NCI-H1092 treated with DMSO at 0.1 percent for 48 hours (cell line): ENCODE measurements around the gene ALCAM.
A peak's percentile ranks its signal among the peaks of the same experiment; 100 is the strongest.
"Not testable (repeated sequence)": the region's sequence is repeated elsewhere in the genome, so short reads cannot be mapped to it uniquely, and the experiment has no call there.

Source experiments
- DNase-seq: peaks from one replicate; lab custom pipeline; 2025; lab: John Stamatoyannopoulos, UW

The ALCAM gene

DNA sequence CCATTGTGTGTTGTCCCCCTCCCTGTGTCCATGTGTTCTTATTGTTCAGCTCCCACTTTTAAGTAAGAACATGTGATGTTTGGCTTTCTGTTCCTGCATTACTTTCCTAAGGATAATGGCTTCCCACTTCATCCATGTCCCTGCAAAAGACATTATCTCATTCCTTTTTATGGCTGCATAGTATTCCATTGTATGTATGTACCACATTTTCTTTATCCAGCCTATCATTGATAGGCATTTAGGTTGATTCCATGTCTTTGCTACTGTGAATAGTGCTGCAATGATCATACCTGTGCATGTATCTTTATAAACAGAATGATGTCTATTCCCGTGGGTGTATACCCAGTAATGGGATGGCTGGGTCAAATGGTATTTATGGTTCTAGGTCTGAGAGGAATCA lies 23.1 kb downstream of the ALCAM start:
- not testable (repeated sequence) for DNase-seq

DNA sequence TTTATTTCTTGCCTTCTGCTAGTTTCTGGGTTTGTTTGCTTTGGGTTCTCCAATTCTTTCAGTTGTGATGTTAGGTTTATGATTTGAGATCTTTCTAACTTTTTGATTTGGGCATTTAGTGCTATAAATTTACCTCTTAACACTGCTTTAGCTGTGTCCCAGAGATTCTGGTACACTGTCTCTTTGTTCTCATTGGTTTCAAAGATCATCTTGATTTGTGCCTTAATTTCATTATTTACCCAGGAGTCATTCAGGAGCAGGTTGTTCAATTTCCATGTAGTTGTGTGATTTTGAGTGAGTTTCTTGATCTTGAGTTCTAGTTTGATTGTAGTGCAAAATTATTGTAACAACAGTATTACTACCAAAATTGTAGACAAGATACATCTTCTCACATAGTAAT lies 25.9 kb downstream of the ALCAM start:
- not testable (repeated sequence) for DNase-seq

DNA sequence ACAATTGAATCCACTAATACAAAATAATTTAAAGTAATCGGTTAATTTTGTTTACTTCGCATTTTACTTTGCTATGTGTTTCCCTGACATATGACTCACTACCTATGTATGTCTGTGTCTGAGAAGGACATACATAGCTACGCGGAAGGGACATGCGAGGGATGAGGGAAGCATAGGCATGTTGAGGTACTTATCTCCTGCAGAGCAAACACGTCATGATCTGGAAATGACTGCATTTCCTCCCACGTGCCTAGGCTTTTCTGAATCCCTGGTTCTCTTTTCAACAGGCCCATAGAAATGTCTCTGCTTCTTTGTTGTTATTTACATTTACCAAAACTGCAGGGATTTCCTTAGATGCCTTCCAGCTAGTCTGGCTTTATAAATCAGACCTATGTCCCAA lies 27.5 kb downstream of the ALCAM start:
- no peak for DNase-seq

DNA sequence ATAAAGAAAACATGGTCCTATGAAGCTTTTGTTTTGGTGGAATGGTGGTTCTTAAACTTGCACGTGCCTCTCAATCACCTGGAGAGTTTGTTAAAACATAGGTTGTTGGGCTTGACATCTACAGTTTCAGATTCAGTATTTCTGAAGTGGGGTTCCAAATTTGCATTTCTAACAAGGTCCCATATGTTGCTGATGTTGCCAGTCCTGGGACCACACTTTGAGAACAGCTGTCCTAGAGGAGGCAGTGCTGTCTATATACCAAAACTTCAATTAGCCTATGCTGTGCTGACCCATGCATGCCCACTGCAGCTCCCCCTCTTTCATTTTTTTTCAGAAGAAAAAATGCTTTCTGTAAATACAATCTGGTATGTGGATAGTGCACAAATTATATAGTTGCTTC lies 31.3 kb downstream of the ALCAM start:
- DNase-seq = peak; percentile 59

DNA sequence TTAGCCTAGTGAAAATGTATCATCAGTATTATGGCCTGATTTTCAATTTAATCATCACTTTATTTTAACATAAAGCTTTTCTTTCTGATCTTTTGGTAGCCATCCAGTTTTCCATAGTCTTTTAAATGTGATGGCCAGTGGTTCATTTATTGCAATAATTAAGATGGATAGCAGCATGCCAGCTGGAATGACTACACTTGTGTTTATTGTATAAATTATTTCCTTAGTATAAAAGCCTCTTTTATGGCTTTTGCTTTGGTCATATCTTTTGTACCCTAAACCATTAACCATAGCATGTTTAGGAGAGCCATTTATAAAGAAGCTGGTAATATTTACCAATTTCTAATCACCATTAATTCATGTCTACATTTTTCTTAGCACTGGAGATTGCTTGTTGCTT lies 31.7 kb downstream of the ALCAM start:
- DNase-seq = peak; percentile 61

DNA sequence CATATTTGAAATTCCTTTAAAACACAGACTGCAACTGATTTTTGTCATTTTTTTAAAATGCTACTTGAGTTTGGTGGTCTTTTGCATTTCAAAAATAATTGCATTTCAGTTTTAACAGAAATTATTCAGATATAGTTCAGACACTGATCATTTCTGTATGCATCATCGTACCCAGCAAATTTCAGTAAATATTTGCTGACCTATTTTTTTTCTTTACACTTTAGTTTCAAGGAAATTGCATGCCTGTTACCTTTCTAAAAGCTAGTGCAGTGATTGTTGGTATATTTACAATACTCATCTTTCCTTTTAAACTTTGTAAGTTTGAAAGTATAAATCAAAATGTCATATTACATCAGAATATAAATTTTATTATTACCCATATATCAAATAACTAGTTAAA lies 32.4 kb downstream of the ALCAM start:
- DNase-seq = no peak

DNA sequence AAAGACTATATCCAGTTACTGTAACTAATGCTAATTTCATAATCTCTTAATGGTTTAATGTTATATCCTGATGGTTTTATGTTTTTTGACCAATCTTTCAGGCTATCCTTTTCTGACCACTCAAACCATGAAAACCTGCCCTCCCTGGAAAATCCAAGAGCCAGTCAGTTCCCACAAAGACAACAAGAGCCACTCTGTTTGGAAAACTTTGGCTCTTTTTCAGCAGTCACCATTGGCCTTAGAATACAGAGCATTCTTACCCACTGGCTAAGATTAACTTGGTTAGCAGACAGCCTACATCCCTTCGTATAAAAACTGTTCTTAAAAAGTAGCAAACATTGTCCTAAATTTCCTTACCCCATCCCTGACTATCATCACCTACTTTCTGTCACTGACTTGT lies 32.9 kb downstream of the ALCAM start:
- DNase-seq = no peak

DNA sequence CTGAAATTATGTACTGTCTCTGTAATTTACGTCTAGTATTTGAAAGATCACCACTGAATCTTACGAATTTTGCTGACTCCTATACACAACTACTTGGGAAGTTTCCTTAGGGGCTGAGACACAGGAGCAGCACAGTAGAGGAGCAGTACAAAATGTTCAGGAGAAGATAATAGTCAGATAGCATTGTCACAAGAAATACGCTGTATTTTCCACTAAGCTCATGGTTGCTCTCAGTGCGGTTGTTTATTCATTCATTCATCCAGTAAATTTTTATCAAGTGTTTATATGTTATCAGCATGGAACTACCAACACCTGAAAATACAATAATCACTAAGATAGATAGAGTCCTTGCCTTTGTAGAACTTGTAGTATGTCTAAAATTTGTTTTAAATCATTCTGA lies 34.5 kb downstream of the ALCAM start:
- DNase-seq = no peak

DNA sequence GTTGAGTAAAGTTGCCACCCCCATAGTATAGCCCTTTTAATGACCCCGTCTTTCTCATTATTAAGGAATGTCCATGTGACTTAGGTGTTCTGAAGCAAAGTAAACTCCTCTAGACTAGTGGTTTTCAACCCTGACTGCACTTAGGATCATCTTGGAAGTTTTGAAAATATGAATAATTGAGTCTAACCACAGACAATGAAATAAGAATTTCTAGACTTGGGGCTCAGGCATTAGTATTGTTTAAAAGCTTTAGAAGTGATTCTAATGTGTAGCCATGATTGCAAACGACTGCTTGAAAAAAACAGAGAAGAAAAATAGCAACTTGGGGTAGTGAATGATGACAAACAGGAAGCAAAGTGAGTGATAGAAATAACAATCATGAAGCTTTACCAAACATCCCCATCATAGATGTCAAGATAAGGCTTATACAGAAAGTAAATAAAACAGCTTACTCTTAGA lies 35.0 kb downstream of the ALCAM start:
- DNase-seq = no peak

DNA sequence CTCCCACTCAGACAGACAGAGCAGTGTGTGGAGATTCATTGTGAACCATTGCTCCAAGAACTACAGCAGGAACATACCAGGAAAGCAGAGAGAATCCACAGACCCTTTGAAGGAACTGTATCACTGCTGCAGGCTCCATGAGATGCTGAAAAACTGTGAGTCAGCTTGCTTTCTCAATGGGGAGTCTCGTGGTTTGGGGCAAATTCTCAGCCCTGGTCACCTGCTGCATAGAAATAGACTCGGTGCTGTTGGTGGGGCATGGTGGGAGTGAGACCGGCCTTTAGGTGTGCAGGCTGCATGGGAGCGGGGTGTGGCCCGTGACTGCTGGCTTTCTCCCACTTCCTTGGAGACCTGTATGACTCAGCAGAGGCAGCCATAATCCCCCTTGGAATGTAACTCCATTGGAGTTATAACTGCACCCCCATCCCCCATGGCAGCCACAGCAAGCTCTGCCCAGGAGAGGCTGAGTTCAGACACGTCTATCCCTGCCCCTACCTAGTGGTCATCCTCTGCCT lies 35.6 kb downstream of the ALCAM start:
- no peak for DNase-seq

DNA sequence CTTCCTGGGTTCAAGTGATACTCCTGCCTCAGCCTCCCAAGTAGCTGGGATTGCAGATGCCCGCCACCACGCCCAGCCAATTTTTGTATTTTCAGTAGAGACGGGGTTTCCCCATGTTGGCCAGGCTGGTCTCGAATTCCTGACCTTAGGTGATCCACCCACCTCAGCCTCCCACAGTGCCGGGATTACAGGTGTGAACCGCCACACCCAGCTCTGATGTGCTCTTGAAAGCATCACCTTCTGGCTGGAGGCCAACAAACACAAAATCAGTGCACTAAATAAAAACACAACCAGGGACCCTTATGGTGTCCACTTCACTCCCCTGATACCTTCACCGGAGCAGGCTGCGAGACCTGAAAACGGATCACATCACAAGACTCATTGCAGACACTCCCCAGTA lies 36.3 kb downstream of the ALCAM start:
- not testable (repeated sequence) for DNase-seq

DNA sequence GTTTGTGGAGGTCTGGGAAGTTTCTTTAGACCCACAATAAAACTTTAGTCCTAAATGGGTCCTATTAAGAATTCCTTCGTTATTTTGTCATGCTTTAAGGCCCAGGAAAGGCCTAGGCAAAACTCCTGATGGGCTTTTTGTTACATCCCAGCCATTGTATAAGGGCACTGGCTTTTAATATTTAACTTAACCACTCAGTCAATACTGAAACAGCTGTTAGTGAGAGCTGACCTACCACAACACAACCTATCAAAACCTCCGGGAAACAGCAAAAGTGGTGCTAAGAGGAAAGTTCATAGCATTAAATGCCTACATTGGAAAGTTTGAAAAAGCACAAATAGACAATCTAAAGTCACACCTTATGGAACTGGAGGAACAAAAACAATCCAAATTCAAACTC lies 39.6 kb downstream of the ALCAM start:
- DNase-seq = no peak

DNA sequence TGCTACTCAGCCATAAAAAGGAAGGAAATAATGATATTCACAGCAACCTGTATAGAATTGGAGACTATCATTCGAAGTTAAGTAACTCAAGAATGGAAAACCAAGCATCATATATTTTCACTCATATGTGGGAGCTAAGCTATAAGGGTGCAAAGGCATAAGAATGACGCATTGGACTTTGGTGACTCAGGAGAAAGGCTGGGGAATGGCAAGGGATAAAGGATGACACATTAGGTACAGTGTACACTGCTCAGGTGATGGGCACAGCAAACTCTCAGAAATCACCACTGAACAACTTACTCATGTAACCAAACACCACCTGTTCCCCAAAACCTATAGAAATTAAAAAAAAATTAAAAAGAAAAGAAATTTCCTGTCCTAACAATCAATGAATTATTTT lies 42.7 kb downstream of the ALCAM start:
- DNase-seq = no peak

DNA sequence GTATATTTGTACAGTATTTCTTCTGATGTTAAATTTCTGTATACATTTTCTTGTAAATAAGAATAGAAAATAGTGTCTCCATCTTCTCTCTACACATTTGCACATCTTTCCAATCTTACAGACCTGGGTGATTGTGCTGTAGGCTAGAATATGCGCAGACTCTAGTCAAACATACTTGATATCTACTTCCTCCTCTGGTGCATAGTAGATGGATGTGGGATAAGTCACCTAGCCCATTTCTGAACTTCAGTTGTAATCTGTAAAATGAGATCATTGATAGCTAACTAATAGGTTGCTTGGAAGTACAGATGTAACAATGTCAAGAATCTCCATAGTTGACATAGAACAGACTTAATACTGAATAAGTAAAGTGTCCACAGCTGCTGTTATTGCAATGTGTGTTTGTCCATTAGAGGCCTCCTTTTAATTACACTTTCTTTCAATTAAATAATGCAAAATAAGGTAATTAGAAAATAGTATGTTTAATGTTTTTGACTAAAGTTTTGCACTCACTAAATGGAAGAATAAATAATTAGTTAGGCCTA lies 46.7 kb downstream of the ALCAM start:
- no peak for DNase-seq

DNA sequence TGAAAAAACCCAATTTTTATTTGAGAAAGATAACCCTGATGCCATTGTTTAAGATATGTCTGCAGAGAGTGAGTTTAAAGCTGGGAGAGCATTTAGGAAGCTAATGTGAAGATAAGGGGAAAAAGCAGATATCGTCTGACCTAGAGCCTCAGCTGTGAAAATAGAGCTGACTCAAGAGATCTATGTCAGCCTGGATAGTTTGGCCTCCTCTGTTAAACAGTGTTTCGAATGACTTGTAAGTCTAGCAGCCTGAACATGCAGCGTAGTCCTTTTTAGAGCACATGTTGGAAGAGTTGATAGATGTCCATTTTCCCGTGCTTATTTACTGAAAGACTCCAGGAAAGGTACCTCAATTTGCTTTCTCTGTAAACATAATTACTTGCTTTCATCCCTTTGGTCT lies 48.1 kb downstream of the ALCAM start:
- DNase-seq = no peak

DNA sequence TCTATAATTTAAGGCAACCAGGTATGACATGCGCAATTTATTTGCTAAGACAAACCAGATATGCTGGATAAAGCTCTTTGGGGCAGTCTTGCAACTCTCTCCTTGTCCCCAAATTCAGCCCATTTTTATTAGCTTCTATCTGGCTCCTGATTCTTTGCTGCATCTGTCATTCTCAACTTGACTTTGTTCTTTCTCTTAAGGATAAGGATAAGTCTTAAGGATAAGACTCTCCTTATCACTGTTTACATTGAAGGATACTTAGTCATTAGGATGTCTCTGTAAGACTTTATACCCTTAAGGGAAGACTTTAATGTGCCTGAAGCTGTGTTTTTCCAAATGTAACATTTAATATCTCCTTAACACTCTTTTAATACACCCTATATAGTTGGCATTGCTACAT lies 49.2 kb downstream of the ALCAM start:
- no peak for DNase-seq

DNA sequence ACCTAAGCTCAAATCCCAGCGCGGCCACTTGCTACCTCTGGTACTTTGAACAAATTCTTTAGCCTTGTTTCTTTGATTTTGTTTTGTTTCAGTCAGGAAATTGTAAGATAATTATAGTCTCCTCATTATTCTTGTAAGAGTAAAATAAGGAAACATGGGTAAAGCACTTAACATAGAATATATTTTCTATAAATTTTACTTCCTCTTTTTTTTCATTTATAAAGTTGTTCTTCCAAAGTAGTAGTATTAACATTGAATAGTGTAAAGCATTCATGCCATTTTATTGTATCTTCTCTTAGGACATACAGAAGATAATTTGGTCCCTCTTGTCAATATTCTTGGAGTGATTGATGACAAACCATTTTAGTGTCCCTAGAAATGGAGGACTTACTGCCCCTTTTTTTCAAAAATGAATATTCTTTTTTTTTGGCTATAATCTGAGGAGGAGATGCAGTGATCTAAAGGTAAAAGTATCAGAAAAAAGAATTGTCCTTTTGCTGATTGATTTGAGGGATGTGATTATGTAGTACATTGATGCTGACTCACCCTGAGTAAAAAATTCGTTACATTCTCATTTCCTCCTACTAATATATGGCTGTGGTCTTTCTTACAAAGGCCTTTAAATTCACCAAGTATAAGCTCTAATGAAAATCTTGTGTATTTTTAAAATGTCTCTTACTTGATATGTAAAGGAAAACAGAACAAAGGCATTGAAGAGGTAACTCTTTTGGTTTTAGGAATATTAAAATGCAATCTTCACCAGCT lies 51.0 kb downstream of the ALCAM start:
- no peak for DNase-seq

DNA sequence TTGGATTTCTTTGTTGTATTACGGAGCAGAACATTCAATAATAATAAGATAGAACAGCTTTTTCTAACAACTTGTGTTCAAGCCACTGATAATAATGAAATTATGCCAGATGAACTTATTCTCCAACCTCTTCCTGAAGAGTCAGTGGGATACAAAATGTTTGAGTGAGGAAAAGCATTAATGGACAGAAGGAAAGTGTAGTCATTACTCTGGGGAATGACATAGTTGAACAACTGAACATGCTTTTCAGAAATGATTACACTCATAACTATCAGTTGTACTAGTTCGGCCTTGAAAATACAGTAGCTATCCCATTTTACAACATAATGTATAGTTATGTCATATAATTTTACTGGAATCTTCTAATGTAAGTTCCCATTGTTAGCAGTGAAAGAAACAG lies 55.9 kb downstream of the ALCAM start:
- no peak for DNase-seq

DNA sequence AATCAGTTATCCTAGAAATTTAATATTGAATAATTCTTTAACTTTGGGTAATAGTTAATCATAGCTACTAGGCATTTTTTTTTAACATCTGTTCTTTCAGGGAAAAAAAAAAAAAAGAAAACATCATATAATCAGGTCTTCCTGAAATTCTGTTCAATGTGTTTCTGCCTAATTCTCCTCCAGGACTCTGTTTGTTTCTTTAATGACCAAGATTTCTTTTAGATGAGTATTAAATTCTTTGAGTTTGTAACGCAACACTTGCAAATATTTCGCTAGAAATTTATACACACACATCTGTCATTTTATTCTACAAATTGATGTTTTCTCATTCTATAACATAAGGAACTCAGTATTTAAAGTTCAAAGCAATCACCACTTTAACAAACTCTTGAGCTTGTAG lies 56.7 kb downstream of the ALCAM start:
- DNase-seq = no peak

DNA sequence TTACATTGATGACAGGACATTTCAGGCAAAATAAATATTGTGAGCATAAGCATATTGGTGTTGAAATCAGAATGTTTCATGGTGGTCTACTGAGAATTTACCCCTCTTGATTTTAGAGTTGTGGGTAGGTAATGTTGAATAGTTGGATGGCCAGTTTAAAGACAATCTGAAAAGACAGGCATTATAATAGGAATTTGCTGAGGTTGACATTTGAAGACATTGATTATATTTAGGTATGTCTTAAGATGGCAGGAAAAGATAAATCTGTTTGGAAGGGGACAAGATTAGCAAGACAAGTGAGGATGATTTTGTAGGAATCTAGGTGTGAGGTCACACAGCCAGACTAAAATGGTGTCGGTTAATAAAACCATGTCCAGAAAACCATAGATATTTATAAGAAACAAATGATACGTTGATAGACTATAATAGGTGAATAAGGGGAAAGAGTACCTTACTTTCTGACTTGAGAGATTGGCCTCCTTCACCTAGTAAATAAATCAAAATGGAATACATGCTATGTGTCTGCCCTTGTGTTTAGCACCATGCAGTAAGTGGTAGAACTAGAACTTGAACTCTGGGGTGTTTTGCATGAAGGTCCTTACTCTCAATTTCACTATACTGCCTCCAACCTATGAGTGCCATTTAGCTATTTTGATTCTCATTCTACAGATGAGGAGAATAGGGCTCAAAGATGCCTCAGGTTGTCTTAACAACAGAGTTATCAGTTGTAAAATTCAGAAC lies 57.9 kb downstream of the ALCAM start:
- no peak for DNase-seq

DNA sequence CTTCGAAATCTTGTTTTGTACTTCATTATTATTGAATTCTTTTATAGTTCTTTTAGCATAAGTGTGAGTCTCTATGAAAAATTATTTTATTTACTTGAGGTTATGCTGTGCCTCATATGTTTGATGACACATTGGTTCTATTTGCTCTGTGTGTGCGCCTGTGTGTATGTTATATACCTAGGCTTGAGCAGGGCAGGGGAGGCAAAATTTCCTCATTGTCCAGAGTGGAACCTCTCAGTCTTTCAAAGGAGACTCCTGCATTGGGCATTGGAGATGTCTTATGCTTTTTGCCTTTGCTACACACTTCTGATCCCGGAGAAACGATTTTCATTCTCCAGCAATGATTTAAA lies 58.4 kb downstream of the ALCAM start:
- DNase-seq = no peak

DNA sequence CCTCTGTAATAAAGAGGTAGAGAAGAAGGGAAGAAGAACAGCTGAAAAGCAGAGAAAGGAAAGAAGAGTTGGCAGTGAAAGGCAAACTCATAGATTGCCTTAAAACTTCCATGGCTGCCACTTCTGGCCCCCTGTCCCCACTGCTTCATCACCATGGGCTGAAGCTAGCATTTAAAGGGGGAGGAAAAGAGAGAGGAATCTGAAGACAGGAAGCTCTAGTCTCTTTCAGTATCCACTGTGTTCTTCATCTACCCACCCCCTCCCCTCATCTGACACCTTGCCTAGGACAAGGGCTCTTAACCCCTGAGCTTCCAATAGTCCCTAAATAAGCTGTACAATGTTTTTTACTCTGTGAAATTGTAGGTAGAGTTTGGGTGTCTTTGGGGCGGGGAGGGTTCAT lies 60.6 kb downstream of the ALCAM start:
- no peak for DNase-seq

DNA sequence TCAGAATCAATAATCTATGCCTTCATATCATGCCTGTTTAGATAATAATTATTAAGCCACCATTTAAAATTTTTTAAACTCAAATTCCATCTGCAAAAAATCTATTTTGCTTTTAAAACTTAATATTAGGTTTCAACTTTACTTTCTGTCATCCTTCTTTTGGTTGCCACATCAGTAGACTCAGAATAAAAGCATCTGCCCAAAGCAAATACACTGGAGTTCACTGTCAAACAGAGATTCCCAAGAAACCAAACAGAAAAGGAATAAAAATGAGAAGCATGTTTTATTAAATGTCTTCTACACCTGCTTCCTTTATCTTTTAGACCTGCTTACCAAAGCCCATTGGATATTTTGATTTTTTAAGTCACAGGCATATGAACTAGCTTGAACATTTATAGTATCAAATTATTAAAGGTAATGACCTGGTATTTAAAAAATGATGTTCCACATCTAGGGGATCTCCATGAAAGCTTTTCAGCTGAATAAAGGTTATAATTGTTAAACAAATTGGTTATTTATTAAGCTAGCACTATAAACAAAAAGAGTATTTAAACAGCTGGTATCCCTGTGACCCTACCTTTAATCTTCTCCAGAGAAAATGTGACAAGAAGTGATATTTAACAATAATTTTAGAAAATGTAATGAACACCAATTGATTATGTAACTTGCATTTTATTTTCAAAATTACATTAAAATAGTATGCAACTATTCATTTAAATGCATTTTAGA lies 62.5 kb downstream of the ALCAM start:
- DNase-seq = peak; percentile 53
